GM19025 (cell line): ENCODE measurements around the gene BEAN1.
A peak's percentile ranks its signal among the peaks of the same experiment; 100 is the strongest.
"Not testable (repeated sequence)": the region's sequence is repeated elsewhere in the genome, so short reads cannot be mapped to it uniquely, and the experiment has no call there.

Experiments used
- ATAC-seq: cut with Tn5 transposase; IDR thresholded peaks from one replicate; pipeline ENCODE4 v1.9.1; 2021; ENCODE audit warnings: mild to moderate bottlenecking, low read depth, moderate library complexity; ENCODE audit not compliant: unreplicated experiment

Gene BEAN1

DNA sequence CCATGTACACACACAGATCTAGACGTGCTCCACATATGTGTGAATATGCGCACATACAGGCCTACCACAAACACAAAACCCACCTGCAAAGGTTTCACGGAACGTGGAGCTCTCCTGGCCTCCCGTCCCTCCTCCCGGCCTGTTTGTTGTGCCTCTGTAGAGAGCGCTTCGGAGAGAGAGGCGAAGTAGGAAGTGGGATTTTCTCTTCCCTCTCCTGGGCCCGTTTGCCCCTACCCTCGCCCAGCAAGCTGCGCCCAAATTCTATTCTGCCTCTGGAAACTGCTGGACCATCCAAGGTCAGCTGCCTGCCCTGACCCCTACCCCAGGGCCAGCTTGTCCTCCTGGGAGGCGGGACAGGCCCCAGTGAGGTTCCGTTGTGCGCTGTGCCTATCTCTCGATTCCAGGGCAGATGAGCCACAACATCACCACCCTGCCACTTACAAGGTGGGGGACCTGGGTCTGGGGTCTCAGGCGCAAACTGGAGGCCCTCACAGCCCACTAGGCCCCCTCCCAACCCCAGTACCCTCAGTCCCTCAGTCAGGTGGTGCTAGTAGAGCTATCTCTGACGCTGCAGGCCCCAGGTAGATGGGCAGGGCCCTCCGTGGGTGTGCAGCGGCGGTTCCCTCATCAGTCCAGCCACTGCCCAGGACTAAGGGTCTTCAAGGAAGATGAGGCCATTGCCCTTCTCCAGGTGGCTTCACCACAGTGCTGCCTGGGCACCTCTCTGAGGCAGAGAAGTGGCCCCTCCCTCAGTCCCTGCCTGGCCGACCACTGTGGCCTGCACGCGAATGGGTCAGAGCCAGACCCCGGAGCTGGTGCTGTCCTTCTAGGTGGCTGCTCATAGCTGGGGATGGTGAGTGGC, 54.2 kb downstream of the BEAN1 start:
- no peak for ATAC-seq

DNA sequence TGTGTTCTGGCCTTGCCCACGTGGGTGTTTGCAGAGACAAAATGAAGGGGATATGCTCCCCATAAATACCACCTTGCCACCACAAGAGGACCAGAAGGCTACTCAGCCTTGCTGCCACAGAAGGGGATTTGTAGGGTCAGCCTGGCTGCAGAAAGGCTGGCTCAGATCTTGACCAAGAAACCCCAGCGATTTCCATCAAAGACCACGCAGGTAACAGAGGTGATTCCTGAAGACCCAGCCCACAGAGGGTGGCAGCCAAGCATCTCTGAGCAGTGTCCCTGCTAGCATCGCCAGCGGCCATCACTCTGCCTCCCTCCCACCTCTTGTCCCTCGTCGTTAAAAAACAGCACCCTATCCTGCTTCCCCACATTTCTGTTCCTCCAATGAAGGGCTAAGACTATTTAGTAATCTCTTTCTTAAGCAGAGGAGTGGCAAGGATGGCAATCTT, 54.9 kb downstream of the BEAN1 start:
- ATAC-seq: no peak

DNA sequence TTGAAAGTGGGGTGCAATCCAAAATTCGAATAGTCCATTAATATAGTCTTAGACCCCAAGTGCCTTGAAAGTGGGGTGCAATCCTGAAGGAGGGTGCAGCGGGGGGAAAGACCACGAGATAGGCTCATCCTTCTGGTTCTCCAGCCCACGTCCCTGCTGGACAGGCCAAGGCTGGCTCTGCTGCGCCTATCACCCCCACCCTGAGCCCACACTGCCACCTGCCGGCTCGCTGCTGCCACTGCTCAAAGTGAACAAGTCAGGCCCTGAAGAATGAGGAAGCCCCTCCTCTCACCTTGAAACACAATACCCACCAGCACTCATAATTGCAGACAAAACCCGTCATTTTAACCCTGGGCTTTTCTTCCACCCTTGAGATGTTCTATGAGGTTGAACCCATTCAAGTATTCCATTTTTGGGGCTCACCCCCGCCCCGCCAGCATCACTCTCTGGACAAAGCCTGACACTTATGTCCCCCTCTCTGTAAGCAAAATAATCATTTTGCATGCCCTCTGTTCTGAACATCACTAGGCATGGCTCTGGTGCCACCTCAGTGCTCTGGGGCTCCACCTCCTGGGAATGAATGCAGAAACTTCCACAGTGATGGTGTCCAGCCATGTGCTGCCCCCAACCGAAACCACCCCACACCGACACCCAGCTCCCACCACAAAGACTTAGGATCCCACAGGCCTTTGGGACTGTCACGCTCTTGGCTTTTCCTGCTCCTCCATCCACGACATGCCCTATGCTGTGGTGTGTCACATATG, 56.8 kb downstream of the BEAN1 start:
- peak; percentile 45 for ATAC-seq

DNA sequence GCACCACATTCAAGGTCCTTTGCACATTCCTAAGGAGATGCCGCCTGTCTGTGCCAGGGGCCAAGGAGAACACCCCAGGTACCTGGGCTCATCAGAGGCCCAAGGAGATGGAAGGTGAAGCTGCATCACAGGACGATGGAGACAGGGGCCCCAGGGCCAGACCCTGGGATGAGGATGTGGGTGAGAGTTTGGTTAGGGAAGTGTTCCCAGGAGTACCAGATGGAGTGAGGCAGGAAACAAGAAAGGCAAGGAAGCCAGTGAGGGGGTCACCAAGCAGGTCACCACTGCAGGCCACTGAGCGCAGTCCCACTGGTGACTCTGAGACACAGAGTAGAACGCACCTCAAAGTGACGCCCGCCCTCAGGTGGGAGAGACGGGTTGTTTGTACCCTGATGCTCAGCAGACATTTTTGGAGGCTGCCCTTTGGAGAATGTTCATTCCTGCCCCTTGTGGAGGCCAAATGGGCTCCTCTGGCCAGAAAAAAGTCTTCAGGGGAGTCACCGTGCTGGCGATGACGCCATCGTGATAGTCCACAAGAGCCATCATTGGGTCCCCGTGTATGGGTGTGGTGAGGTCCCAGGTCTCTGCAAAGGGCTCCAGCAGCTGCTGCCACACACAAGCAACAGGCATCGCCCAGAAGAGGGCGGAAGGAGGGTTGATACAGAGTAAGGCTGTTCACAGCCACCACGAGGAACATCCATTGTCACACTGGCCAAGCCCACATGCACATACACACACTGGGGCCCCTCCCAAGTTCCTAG, 57.5 kb downstream of the BEAN1 start:
- ATAC-seq: no peak

DNA sequence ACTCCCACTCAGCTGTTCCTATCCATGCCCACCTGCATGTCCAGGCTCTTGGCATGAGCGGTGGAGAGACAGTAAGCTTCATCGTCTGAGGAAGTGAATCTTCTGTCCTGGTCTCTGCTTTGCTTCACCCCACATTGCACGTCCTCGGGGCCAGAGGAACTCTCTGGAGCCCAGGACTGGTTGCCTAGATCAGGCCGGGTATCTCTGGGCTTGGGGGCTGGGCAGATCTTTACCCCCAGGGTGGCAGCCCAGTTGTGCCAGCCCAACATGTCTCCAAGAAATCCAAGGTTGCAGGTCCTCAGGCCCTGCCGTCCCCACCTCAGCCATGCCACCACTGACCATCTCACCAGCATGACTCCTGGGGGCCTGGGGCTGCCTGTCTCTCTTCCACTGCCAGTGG, 58.3 kb downstream of the BEAN1 start:
- ATAC-seq: no peak

DNA sequence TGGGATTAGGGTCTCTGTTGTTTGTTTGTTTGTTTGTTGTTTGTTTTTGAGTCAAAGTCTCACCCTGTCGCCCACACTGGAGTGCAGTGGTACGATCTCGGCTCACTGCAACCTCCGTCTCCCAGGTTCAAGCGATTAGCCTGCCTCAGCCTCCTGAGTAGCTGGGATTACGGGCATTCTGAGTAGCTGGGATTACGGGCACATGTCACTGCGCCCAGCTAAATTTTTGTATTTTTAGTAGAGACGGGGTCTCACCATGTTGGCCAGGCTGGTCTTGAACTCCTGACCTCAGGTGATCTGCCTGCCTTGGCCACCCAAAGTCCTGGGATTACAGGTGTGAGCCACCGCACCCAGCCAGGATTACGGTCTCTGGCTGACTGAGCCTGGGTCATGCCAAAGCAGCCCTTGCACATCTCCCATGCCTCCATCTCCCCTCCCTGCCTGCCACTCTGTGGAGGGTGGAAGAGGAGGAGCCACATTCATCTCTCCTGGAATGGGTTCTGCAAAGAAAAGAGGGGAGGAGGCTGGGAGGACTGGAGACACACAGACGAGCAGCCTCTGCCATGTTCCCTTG, 59.2 kb downstream of the BEAN1 start:
- ATAC-seq: no peak

DNA sequence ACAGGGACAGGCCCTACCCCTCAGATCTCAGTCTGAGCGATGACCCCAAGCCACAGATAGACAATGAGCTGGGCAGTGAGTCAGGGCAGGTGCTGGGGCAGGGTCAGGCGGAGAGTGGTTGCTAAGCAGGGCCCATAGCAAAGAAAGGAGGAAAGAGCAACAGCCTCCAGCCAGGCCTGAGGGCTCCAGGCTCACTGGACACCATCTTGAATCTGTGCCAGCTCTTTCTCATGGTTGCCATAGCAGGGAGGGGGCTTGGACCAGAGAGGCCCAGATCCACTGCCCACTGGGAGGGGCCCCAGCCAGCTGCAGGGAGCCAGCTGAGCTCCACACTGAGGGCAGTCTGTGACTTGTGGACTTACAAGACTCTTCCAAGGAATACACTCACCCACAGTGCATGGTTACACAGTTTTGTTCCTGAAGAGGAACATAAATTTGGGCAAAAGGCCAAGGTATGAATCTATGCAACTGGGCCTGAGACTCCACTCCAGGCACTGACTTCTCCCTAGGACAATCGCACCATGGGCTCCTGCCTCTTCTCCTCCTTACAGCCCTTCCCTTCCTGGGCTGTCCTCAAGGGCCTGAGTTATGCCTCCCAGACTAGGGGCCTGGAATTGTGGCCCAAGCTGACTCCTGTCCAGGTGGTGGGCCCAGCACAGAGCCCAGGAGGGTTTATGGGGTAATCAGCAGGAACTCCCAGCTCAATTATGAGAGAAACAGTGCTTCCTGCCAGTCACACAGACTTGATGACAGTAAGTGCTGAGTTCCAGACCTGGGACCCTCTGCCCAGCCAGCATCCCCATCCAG, 59.9 kb downstream of the BEAN1 start:
- ATAC-seq: no peak

DNA sequence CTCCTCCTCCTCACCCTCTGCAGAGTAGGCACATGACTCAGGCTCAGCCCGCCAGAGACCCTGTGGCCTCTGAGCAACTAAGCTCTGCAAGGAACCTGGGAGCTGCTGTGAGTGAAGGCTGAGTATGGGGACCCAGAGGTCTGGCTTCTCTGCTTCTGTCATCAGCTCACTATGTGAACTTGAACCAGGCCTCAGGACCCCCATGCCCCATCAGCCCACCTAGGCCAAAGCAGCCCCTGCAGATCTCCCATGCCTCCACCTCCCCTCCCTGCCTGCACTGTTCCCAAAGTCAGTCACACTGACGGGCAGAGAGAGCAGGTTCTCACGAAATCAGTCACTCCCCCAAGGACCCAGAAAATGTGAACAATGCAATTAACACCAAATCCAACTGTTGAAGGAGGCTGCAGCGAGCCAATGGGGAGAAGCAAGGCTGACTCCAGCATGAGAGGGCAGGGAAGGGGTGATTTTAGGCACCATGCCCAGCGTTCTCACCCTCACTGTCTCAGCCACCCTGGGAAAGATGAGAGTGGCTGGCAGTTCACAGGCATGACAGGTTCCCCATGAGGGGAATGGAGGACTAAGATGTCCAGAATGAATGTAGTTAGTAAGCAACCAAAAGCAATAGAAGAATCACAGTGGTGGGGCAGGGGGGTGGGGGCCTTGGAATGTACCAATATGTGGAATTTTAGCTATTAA, 60.6 kb downstream of the BEAN1 start:
- ATAC-seq: no peak

DNA sequence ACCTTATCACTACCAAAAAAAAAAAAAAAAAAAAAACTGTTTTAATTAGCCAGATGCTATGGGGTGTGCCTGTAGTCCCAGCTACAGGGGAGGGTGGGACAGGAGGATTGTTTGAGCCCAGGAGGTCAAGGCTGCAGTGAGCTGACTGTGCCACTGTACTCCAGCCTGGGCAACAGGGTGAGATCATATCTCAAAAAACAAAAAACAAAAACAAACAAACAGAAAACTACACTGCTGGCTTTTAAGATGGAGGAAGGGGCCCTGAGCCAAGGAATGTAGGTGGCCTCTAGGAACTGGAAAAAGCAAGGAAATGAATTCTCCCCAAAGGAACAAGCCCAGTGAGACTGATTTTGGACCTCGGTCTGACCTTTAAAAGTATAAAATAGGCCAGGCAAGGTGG, 61.4 kb downstream of the BEAN1 start:
- ATAC-seq: no peak

DNA sequence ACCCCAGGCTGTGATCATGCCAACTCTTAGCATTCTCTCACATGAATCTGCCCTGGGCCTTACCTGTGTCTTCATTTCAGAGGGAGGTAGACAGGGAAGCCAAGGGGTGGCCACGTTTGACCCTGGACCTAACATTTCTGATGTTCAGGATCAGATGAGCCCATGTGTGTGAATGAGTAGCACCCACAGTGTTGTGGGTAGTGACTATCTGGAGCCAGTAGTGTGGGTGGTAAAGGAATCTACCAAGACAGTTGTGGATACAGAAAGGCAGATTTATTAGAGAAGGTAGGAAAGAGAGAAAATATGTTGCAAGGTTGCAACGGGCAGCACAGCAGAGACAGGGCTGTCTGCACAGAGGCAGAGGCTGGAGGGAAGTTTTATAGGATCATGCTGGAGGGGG, 62.3 kb downstream of the BEAN1 start:
- ATAC-seq: no peak

DNA sequence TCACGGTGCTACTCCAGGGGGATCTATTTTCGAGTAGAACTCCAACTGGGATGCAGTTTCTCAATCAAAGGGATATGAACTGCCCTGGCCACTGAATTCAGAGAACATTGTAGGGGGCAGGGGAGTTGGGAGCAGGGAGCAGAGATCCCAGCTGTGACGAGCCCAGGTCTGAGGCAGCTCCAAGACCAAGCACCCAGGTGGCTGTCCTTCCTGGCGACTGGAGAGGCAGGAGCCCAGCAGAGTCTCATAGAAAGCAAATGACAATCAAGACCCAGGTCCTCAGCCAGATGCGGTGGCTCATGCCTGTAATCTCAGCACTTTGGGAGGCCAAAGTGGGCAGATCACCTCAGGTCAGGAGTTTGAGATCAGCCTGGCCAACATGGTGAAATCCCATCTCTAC, 62.7 kb downstream of the BEAN1 start:
- ATAC-seq: no peak

DNA sequence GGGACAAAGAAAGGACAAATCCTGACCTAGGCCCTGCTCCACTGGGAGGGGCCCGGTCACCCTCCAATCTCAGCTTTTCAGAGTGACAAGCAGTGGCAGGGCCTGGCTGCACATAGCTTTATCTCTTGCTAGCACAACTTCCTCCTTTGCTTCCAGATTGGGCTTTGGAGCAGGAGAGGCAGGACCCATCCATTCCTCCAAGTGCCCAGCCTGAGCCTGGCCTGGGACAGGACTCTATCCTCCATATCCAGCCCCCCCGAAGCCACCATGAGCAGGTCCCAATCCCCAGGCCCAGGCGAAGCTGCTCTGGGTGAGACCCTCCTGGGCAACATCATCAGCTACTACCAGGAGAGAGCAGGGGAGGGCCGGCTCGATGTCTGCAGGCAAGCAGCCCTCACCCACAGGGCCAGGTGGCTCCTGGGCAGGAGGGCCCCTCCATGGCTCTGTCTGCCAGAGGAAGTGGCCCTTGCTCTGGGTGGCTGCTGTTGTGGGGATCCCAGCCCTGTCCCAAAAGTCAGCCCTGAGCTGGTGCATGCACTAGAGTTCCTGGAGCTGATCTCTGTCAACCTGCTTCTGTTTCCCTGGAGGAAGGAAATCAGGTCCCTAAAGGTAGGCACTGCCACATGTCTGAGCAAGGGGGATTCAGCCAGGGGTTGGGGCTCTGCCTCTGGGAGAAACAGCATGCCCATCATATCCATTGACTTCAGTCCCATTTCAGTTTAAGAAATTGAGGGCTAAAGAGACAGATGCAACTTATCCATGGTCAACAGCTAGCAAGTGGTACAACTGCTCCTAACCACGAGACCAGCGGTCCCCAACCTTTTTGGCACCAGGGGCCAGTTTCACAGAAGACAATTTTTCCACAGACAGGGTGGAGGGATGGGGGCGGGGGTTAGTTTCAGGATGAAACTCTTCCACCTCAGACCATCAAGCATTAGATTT, 64.0 kb downstream of the BEAN1 start:
- ATAC-seq: no peak

DNA sequence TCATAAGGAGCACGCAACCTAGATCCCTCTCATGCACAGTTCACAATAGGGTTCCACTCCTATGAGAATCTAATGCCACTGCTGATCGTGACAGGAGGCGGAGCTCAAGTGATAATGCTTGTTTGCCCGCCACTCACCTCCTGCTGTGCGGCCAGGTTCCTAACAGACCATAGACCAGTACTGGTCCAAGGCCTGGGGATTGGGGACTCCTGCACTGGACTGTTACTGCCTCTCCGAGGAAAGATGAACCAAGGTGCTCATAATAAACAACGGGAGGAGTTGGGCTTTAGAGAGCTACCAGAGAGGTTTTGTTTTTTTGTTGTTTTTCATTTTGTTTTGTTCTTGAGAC, 64.6 kb downstream of the BEAN1 start:
- no peak for ATAC-seq

DNA sequence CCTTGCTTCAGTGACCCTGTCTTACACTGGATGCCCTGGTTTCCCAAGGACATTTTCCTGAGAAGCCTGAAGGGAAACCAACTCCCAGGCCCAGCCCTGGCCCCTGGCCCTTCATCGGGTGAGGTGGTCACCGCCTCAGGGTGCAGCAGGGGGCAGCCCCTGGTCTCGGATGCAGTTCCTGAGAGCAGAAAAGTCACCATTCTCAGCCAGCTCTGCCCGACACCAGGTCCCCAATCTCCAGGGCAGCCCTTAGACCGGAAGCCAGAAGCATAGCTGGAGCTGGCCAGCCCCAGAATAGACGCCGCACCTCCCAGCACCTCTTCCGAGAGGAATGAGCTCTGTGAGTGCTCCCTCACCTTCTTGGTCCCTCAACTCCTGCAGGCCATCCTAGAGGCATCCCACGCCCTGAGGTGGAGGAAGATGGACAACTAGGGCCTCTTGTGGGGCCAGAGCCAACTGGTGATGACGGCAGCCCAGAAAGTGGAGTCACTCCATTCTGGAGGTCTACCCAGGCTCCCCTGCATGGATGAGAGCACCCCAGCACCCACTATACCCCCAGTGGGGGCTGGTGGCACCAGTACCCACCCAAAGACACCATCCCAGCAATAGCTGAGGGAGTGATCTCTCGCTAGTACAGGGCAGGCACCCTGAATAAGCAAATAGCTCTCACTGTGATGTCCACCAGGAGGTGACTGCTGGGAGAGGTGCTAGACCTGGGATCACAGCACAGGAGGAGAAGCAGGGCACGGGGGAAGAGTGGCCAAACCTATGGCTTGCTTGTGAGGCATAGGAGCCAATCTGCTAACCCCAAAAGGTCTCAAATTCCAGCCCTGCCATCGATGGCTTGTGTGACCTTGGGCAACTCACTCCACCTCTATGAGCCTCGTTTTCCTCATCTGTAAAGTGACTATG, 66.7 kb downstream of the BEAN1 start:
- ATAC-seq: no peak

DNA sequence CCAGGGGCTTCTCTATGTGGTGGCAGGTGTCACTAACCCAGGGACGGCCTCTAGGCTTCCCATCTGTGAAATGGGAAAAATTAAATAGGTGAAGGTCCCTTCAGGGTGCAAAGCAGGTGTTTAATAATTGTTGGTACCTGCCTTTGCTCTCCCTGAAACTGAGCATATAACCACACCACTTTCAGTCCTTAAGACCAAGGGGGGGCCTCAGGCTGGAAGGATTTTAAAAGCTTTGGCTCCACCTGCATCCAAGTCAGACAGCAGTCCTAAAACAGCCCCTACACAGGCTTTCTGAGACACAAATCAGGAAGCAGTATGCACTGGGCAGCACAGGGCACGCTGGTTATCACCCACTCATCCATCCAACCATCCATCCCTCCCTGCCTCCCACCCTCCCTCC, 67.8 kb downstream of the BEAN1 start:
- no peak for ATAC-seq

DNA sequence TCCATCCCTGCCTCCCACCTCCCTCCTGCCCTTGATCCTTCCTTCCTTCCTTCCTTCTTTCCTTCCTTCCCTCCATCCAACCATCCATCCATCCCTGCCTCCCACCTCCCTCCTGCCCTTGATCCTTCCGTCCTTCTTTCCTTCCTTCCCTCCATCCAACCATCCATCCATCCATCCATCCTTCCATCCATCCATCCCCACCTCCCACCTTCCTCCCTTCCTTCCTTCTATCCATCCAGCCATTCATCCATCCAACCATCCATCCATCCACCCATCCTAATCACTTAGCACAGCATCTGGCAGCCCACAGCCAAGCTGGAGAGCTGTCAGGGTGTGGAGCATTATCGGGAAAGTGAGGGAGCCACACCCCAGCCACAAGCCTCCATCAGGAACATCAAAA, 68.3 kb downstream of the BEAN1 start:
- no peak for ATAC-seq

DNA sequence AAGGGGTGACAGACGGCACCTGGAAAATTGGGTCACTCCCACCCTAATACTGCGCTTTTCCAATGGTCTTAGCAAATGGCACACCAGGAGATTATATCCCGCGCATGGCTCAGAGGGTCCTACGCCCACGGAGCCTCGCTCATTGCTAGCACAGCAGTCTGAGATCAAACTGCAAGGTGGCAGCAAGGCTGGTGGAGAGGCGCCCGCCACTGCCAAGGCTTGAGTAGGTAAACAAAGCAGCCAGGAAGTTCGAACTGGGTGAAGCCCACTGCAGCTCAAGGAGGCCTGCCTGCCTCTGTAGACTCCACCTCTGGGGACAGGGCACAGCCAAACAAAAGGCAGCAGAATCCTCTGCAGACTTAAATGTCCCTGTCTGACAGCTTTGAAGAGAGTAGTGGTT, 69.1 kb downstream of the BEAN1 start:
- not testable (repeated sequence) for ATAC-seq
